Osteocyte (in vitro differentiated cells): ENCODE data around the gene C1orf210. TPM values are rescaled to one million over a fixed set of nuclear protein-coding genes. Genes with fewer than 3 reads are reported as not detected.

Experiments used
- DNase-seq: peaks from one replicate; pipeline ENCODE4 v3.0.0; 2021; ENCODE audit warnings: mixed read lengths; ENCODE audit not compliant: unreplicated experiment; ENCODE audit errors: extremely low spot score
- H3K27ac Mint-ChIP-seq: one replicate; pipeline ENCODE4 v1.8.0; 2021; ENCODE audit warnings: mild to moderate bottlenecking, mixed read lengths; ENCODE audit not compliant: unreplicated experiment
- H3K27me3 Mint-ChIP-seq: one replicate; pipeline ENCODE4 v1.8.0; 2021; ENCODE audit warnings: mixed read lengths; ENCODE audit not compliant: unreplicated experiment
- H3K36me3 Mint-ChIP-seq: one replicate; pipeline ENCODE4 v1.8.0; 2021; ENCODE audit warnings: mixed read lengths; ENCODE audit not compliant: unreplicated experiment
- H3K4me1 Mint-ChIP-seq: one replicate; pipeline ENCODE4 v1.8.0; 2021; ENCODE audit warnings: mixed read lengths; ENCODE audit not compliant: unreplicated experiment
- H3K4me3 Mint-ChIP-seq: one replicate; pipeline ENCODE4 v1.8.0; 2021; ENCODE audit warnings: mild to moderate bottlenecking, moderate library complexity, mixed read lengths; ENCODE audit not compliant: unreplicated experiment
- H3K9me3 Mint-ChIP-seq: one replicate; pipeline ENCODE4 v1.8.0; 2021; ENCODE audit warnings: mixed read lengths; ENCODE audit not compliant: unreplicated experiment
- total RNA-seq: library from RNA; stranded (reverse); gene quantifications from 2 replicates; pipeline ENCODE4 v1.2.1, GENCODE V29; 2021
- TF ChIP-seq, protein P1 (sequence below): fragments of 200-600 bp; sonication (generic); IDR thresholded peaks from 2 replicates; pipeline ENCODE4 v1.5.0; 2021; ENCODE audit warnings: antibody characterized with exemption, mild to moderate bottlenecking, moderate library complexity

Gene C1orf210
- total RNA-seq, 1 donor from 2014 or later, result not detected

DNA sequence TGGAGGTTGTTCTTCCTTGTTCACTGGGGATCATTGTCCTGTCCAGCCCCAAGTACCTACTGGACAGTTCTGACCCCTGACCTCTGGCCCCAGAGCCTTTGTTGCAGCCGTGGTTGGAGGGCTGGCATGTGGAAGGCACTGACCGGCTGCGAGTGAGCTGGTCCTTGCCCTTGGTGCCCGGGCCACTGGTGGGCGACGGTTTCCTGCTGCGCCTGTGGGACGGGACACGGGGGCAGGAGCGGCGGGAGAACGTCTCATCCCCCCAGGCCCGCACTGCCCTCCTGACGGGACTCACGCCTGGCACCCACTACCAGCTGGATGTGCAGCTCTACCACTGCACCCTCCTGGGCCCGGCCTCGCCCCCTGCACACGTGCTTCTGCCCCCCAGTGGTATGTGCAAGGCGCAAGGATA lies 26.8 kb upstream of the C1orf210 start:
- no peak overlapping the region for H3K4me3 Mint-ChIP-seq
- no peaks in the 10 kb centered on the region for H3K4me1 Mint-ChIP-seq
- no peaks in the 10 kb centered on the region for H3K27me3 Mint-ChIP-seq
- TF ChIP-seq, protein P1, sequence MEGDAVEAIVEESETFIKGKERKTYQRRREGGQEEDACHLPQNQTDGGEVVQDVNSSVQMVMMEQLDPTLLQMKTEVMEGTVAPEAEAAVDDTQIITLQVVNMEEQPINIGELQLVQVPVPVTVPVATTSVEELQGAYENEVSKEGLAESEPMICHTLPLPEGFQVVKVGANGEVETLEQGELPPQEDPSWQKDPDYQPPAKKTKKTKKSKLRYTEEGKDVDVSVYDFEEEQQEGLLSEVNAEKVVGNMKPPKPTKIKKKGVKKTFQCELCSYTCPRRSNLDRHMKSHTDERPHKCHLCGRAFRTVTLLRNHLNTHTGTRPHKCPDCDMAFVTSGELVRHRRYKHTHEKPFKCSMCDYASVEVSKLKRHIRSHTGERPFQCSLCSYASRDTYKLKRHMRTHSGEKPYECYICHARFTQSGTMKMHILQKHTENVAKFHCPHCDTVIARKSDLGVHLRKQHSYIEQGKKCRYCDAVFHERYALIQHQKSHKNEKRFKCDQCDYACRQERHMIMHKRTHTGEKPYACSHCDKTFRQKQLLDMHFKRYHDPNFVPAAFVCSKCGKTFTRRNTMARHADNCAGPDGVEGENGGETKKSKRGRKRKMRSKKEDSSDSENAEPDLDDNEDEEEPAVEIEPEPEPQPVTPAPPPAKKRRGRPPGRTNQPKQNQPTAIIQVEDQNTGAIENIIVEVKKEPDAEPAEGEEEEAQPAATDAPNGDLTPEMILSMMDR, result no peak
- no peaks in the 10 kb centered on the region for H3K36me3 Mint-ChIP-seq
- H3K9me3 Mint-ChIP-seq, result no peaks in the 10 kb centered on the region
- H3K27ac Mint-ChIP-seq, result no peak overlapping the region
- no peak for DNase-seq

DNA sequence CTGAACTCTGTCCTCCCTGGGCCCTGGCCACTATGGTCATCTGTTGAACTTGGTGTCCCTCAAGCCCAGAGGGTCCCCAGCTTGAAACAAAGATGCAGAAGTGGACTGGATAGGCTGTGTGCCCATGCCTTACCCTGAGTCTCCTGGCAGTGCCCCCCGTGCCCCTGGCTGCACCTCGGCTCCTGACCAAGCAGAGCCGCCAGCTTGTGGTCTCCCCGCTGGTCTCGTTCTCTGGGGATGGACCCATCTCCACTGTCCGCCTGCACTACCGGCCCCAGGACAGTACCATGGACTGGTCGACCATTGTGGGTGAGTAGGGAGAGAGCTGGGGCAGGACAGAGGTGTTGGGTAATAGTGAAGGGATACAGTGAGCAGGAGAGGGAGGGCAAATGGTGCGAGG lies 26.1 kb upstream of the C1orf210 start:
- TF ChIP-seq, protein P1, result no peak
- DNase-seq, result no peak
- no peaks in the 10 kb centered on the region for H3K4me1 Mint-ChIP-seq
- H3K9me3 Mint-ChIP-seq, result no peaks in the 10 kb centered on the region
- no peaks in the 10 kb centered on the region for H3K36me3 Mint-ChIP-seq
- no peak overlapping the region for H3K27ac Mint-ChIP-seq
- no peak overlapping the region for H3K4me3 Mint-ChIP-seq
- no peaks in the 10 kb centered on the region for H3K27me3 Mint-ChIP-seq

DNA sequence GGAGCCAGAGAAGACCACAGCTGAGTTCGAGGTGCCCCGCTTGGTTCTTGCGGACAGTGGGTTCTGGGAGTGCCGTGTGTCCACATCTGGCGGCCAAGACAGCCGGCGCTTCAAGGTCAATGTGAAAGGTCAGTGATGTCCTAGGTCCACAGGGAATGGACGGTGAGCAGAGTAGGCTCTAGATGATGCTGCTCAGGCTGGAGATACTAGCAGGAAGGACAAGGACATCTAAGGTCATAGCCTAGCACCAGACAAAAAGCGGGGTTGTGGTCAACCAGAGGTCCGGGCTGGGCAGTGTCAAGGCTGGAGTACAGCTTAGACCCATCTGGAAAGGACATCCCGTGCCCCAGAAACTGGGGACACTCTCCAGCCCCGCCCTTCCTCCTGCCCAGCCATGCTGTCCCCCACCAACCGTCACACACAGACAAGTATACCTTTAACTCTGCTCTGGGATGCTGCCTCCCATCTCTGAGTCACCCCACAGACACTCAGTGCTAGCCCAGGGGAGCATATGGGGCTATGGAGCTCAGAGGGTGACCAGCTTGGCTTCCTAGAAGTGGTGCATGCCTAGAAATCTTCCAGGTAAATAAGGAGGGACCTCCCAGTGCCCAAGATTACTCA lies 24.1 kb upstream of the C1orf210 start:
- no peaks in the 10 kb centered on the region for H3K4me1 Mint-ChIP-seq
- no peaks in the 10 kb centered on the region for H3K36me3 Mint-ChIP-seq
- no peak overlapping the region for H3K4me3 Mint-ChIP-seq
- no peak overlapping the region for H3K27ac Mint-ChIP-seq
- H3K9me3 Mint-ChIP-seq, result no peaks in the 10 kb centered on the region
- no peak for DNase-seq
- no peaks in the 10 kb centered on the region for H3K27me3 Mint-ChIP-seq
- TF ChIP-seq, protein P1, result no peak

DNA sequence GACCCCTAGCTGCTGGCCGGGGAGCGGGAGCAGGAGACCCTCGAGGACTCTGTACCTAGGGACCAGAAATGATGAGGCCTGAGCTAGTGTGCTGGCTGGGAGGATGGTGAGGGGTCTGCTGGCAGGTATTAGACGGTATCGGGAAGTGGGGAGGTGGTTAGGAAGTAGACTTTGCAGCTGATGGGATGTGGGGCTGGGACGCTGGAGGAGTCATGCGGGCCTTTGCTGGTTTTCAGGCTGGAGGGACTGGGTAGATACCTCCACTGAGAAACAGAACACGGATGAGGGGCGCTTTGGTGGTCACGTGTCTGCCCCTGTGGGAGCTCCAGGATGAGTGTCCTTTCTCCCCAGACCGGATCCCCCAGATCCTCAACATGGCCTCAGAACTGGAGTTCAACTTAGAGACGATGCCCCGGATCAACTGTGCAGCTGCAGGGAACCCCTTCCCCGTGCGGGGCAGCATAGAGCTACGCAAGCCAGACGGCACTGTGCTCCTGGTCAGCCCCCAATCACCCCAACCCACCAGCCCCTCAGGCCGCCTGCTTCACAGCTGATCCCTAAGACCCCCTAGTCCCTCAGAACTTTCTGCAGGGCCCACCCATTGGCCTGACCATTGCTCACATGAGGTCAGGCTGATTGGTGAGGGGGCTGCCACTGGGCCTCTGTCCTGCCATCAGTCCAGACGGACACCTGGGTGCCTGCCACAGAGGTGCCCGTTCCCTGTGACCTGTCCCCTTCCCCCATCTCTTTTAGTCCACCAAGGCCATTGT lies 23.4 kb upstream of the C1orf210 start:
- no peaks in the 10 kb centered on the region for H3K27me3 Mint-ChIP-seq
- H3K36me3 Mint-ChIP-seq, result no peaks in the 10 kb centered on the region
- H3K4me3 Mint-ChIP-seq, result no peak overlapping the region
- H3K9me3 Mint-ChIP-seq, result no peaks in the 10 kb centered on the region
- DNase-seq, result no peak
- H3K27ac Mint-ChIP-seq, result no peak overlapping the region
- peaks cover 2% of the 10 kb centered on the region for H3K4me1 Mint-ChIP-seq
- TF ChIP-seq, protein P1, result no peak

DNA sequence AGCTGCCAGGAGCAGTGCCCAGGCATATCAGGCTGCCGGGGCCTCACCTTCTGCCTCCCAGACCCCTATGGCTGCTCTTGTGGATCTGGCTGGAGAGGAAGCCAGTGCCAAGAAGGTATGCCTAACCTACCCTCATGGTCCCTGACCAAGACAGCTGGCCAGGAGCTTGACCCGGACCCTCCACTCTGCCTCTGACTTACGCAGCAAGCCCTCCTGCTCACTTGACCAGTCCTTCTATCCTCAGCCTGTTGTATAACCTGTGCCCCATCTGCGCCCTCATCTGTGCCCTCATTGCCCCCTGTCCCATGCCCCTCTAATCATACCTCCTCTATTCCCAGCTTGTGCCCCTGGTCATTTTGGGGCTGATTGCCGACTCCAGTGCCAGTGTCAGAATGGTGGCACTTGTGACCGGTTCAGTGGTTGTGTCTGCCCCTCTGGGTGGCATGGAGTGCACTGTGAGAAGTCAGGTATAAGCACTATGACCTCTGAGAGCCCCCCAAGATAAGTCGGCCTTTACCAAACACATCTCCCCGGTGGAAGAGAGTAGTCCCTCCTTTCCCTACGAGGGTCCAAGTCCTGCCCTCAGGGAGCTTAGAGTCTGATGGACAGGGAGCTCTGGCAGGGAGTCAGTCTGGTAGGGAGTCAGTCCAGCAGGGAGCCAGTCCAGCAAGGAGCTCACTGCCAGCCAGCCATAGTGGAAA lies 22.2 kb upstream of the C1orf210 start:
- Mint-ChIP-seq H3K9me3 (no peaks in the 10 kb centered on the region), H3K36me3 (no peaks in the 10 kb centered on the region), H3K4me3 (no peak overlapping the region), H3K27me3 (no peaks in the 10 kb centered on the region), H3K27ac (no peak overlapping the region), H3K4me1 (peaks cover 2% of the 10 kb centered on the region)
- no peak for DNase-seq
- TF ChIP-seq, protein P1, result no peak
